Measurements from ENCODE around the gene TBC1D16.

TBC1D16 gene

GRCh38 chr17:79948945-79949655 is 86.6 kb downstream of the TBC1D16 start:
- no peaks in the 10 kb centered on the region for H4K20me1 ChIP-seq (ENCODE audit: insufficient read depth, low read length)
- no peak for TF ChIP-seq CTCF (IDR thresholded peaks at IDR 0.05; ENCODE audit: borderline replicate concordance, extremely low read depth, low read length, poor library complexity, severe bottlenecking)
- no peaks in the 10 kb centered on the region; the same call in 1 of the 2 replicates for H3K36me3 ChIP-seq (ENCODE audit: insufficient read depth, low read length)
- no peak overlapping the region for H3K27ac ChIP-seq (ENCODE audit: low read length)
- ATAC-seq (ENCODE audit: insufficient read depth, low read depth) (no peak), DNase-seq (no peak)
- H3K9me3 ChIP-seq (ENCODE audit: insufficient read depth, low read length, severe bottlenecking) = no peaks in the 10 kb centered on the region
- H3K79me2 ChIP-seq (ENCODE audit: insufficient read depth, low read length) = no peaks in the 10 kb centered on the region
- no peaks in the 10 kb centered on the region for H3K4me1 ChIP-seq (ENCODE audit: insufficient read depth, low read length)
- no peaks in the 10 kb centered on the region for H3K27me3 ChIP-seq (ENCODE audit: insufficient read depth, low read length, poor library complexity)
- no peak overlapping the region for H3K4me2 ChIP-seq (ENCODE audit: insufficient read depth, low read length)
- no peak overlapping the region for H3K4me3 ChIP-seq (ENCODE audit: low read depth in 1 of 2, low read length in 2 of 2)
- H2AFZ ChIP-seq (ENCODE audit: low read depth, low read length) = no peak overlapping the region
- H3K9ac ChIP-seq (ENCODE audit: low read depth, low read length) = no peak overlapping the region

GRCh38 chr17:79948406-79948944 is 87.2 kb downstream of the TBC1D16 start:
- ATAC-seq (ENCODE audit: insufficient read depth, low read depth) (no peak), DNase-seq (no peak)
- no peak overlapping the region for H3K9ac ChIP-seq (ENCODE audit: low read depth, low read length)
- no peaks in the 10 kb centered on the region for H4K20me1 ChIP-seq (ENCODE audit: insufficient read depth, low read length)
- H3K9me3 ChIP-seq (ENCODE audit: insufficient read depth, low read length, severe bottlenecking) = no peaks in the 10 kb centered on the region
- no peak overlapping the region for H3K4me2 ChIP-seq (ENCODE audit: insufficient read depth, low read length)
- TF ChIP-seq CTCF (IDR thresholded peaks at IDR 0.05; ENCODE audit: borderline replicate concordance, extremely low read depth, low read length, poor library complexity, severe bottlenecking) (no peak), EZH2 (IDR thresholded peaks at IDR 0.05; ENCODE audit: borderline replicate concordance, low read depth, low read length, severe bottlenecking) (no peak)
- H3K27ac ChIP-seq (ENCODE audit: low read length) = no peak overlapping the region
- H3K4me3 ChIP-seq (ENCODE audit: low read depth in 1 of 2, low read length in 2 of 2) = no peak overlapping the region
- H2AFZ ChIP-seq (ENCODE audit: low read depth, low read length) = no peak overlapping the region
- no peaks in the 10 kb centered on the region; the same call in 1 of the 2 replicates for H3K36me3 ChIP-seq (ENCODE audit: insufficient read depth, low read length)
- no peaks in the 10 kb centered on the region for H3K27me3 ChIP-seq (ENCODE audit: insufficient read depth, low read length, poor library complexity)
- no peaks in the 10 kb centered on the region for H3K79me2 ChIP-seq (ENCODE audit: insufficient read depth, low read length)
- H3K4me1 ChIP-seq (ENCODE audit: insufficient read depth, low read length) = no peaks in the 10 kb centered on the region

- no peak overlapping the region for H3K9ac ChIP-seq (ENCODE audit: low read depth, low read length)
- no peaks in the 10 kb centered on the region for H3K4me1 ChIP-seq (ENCODE audit: insufficient read depth, low read length)
- no peaks in the 10 kb centered on the region; the same call in 1 of the 2 replicates for H3K36me3 ChIP-seq (ENCODE audit: insufficient read depth, low read length)
- ATAC-seq (ENCODE audit: insufficient read depth, low read depth) (no peak), DNase-seq (no peak)
- H3K79me2 ChIP-seq (ENCODE audit: insufficient read depth, low read length) = no peaks in the 10 kb centered on the region
- no peak overlapping the region for H2AFZ ChIP-seq (ENCODE audit: low read depth, low read length)
- no peak overlapping the region for H3K4me2 ChIP-seq (ENCODE audit: insufficient read depth, low read length)
- TF ChIP-seq CTCF (IDR thresholded peaks at IDR 0.05; ENCODE audit: borderline replicate concordance, extremely low read depth, low read length, poor library complexity, severe bottlenecking) = no peak
- no peak for TF ChIP-seq EZH2 (IDR thresholded peaks at IDR 0.05; ENCODE audit: borderline replicate concordance, low read depth, low read length, severe bottlenecking)
- no peak overlapping the region for H3K4me3 ChIP-seq (ENCODE audit: low read depth in 1 of 2, low read length in 2 of 2)
- H4K20me1 ChIP-seq (ENCODE audit: insufficient read depth, low read length) = no peaks in the 10 kb centered on the region
- no peak overlapping the region; the same call in 1 of the 2 replicates for H3K27ac ChIP-seq (ENCODE audit: low read length)
- H3K9me3 ChIP-seq (ENCODE audit: insufficient read depth, low read length, severe bottlenecking) = no peaks in the 10 kb centered on the region
- H3K27me3 ChIP-seq (ENCODE audit: insufficient read depth, low read length, poor library complexity) = no peaks in the 10 kb centered on the region
Measured at GRCh38 chr17:79947351-79948031, 88.2 kb downstream of the TBC1D16 start.
